Myocyte (in vitro differentiated cells): ENCODE data around the gene FADS1. TPM values are rescaled to one million over a fixed set of nuclear protein-coding genes. Genes with fewer than 3 reads are reported as not detected.

Source experiments
- DNase-seq: peaks from one replicate; pipeline ENCODE4 v3.0.0-alpha.2; 2012; ENCODE audit warnings: low read depth
- microRNA counts: library from miRNA; unstranded; fragments of <30 nt; microRNA quantifications from one replicate; lab custom pipeline; 2016
- total RNA-seq: library from RNA; depleted of rRNA; stranded (reverse); fragments of >200 nt; gene quantifications from 2 replicates; pipeline ENCODE4 v1.2.3, GENCODE V29; 2014

The FADS1 gene
- total RNA-seq, 1 donor from 2014 or later, result 123 TPM

DNA sequence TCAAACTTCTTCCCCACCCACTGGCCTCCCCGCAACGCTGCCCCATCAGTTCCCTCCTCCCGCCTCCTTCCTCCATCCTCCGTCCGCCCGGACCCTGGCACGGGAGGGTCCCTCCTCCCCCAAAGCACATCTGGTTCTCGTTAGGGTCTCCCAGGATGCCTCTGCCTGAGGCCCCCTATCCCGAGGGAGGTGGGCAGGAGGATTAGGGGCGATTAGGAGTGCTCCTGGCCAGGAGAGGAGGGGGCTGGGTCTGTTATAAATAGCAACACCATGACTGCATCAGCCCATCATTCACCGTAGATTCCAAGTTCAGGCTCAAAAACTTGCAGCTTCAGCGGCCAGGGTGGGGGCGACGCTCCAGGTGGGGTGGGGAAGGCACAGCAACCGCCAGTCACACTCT, 54.0 kb downstream of the FADS1 start:
- DNase-seq, result no peak

DNA sequence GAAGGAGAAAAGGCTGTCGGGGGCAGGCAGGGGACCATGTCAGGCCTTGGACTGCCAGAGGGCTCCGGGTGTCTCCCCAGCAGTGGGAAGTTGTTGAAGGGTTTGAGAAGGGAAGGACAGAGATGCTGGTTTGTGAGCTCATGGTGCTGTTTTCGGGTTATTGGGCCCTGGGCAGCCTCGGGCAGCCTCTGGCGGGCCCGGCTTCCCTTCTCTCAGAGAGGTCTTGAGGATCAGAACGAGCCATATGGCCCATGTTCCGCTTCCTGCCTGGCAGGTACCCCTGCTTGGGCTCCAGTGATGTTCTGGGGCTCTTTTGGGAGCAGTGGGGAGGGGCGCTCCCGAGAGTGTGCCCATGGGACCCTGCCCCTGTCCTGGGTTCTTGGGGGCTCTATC, 54.6 kb downstream of the FADS1 start:
- no peak for DNase-seq

DNA sequence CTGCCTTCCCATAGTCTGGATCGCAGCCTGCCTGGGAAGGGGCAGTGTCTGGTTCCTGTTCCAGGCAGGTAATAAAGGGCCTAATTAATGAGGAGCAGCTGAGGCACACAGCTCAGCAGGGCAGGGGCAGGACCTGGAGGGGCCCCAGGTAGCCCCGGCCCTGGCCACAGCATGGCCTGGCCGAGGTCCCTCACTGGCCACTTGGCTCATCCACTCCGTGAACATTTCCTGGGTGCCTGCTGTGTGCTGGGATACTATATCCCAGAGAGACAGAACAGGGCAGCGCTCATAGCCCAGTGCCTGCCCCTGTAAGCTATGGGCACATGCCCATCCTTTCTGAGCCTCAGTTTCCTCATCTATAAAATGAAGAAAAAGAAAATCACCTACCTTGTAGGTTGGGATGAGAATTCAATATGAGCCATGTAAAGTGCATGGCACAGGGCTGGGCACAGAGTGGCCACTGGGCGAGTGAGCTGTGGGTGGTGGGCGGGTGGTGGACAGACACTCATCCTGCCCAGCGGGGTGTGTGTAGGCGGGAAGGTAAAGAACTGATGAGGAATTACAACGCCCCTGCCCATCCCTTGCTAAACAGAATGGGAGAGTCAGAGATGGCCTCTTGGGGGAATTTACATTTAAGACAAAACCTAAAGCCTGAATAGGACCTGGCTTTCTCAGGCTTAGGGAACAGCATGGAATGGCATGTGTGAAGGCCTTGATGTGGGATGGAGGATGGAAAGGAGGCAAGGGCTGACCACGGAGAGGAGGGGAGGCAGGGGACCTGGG, 55.2 kb downstream of the FADS1 start:
- DNase-seq, result no peak

DNA sequence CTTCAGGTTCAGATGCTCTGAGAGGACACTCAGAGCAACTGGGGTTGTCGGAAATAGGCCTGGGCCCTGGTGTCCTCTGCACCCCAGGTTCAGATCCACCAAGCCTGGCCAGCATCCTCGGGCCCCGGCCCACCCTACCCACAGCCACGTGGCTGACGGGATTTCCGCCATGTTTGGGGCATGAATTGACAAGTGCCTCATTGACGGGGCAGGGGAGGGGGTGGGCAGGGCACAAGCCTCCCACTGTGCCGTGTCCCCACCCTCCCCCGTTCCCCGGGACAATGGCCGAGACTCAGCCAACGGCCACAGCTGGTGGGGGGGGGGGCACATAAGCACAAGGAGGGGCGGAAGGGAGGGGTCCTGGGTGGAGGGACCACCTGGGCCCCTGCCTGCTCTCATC, 55.9 kb downstream of the FADS1 start:
- no peak for DNase-seq

DNA sequence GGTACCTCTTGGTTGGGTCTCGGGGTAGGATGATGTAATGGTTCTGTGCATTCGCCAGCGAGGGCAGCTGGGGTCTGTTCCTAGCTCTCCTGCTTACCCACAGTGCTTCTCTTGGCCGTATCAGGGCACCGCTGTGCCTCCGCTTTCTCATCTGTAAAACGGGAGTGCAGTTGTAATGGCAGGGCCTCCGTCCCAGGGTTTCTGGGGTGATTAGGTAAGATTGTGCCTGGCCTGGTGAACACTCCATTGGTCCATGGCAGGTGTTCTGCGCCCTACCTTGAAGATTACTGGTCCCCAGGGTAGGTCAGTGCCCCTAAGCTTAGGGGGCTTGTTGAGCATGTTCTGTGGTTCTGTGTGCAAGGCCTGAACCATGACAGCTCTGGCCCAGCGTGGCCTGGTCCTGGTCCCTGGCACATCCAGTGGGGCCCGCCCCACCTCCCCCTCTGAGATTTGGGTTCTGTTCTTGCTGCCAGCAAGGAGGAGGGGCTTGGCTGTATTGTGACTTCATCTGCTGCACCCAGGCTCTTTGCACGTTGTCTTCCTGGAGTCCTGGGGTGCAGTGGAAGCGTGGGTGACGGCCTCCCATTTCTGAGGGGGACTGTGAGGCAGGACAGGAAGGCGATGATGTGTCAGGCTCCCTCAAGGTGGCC, 59.5 kb downstream of the FADS1 start:
- DNase-seq, result no peak

DNA sequence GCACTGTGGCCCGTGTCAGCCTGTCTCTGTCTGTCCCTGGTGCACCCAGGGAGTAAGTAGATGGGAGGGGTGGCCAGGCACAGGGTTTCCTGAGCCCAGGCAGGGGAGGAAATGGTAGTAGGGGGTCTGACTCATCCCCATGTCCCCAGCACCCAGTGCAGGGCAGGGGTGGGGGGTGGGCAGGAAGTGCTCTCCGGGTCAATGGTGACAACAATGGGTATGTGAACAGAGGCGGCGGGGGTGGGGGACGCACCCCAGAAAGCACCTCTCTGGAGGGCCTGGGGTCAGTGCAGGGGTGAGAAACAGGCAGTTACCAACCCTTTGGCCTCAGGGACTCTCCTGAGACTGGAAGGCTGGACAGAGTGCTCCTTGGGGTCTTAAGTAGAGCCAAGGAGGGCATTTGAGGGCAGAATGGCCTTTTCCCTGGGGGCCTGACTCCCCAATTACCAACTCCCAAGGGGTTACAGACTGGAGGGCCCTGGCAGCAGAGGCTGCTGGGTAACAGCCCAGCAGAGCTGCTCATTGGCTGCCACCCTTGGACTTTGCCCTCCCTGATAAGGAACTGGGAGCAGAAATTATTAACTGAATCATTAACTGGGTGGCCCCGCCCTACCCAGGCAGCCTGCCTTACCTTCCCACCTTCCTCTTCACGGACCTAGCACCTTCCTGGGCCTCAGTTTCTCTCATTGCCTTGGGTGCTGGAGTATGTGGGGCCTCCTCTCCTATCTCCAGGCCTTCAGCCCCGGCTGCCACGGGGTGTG, 60.2 kb downstream of the FADS1 start:
- no peak for DNase-seq

DNA sequence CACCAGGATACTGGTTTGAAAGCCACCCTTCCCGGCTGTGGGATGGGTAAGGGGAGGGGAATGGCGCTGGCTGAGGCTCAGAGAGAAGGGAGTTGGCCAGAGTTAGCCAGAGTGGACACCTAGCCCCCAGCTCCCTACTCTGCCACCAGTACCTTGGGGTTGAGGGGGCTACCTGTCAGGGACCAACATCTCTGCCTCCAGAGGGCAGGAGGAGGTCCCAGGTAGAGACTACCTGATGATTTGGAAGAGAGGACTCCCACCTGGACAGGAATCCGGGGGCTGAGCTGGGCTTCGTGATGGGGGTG, 60.7 kb downstream of the FADS1 start:
- DNase-seq, result no peak

DNA sequence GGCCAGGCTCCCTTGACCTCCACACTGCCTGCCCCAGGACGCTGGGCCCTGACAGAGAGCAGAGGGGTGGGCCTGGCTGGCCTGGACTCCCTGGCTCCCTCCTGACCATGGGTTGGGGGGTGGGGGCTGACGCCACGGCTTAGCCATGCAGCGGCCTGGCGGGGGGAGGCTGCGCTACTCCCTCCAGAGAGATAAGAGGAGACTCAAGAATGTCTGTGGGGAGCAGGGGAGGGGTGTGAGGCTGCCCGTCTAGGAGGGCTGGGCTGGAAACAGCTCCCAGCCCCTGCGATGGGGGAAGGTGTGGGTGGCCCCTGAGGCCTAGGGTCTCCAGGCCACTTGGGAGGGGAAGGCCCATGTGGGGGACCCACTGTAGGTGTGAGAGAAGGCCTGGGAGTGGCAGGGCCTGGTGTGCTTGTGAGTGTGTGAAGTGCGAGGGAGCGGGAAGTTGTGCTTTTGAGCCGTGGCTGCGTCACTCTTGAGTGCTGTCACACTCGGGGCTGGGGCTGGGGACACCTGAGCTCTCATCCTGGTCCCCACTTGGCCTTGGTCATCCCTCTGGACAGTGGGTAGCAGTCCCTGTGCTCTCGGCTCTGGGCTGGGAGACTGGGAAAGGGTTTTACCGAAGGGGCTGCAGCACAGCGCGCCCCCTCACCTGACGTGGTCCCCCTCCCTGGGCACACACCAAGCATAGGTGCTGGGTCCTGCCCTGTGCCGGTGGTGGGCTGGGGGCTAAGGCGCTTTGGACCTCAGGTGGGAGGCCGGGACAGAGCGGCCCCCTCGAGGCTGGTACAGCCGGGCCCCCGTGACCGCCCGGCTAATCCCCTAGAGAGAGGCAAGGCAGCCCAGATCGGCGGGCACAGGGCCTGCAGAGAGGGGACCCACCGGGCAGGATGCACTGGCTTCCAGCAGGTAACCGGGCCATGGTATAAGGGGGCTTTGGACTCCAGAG, 62.0 kb downstream of the FADS1 start:
- DNase-seq, result no peak

DNA sequence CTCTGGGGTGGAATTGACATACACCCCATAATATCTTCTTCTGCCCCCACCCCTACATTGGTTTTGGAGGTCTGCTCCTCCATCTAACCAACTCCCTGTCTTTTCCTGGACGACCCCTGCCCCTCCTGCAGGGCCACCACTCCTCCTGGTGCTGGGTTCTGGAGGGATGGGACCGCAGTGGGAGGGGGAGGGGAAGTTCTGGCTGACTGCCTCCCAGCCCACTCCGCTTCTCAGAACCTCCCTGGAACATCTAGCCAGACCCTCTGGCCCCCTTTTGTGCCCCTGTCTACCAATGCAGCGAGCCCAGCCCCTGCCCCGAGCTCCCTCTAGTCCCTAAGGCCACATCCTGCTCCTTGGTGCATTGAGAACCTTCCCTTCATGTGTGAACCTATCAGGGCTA, 63.1 kb downstream of the FADS1 start:
- no peak for DNase-seq

DNA sequence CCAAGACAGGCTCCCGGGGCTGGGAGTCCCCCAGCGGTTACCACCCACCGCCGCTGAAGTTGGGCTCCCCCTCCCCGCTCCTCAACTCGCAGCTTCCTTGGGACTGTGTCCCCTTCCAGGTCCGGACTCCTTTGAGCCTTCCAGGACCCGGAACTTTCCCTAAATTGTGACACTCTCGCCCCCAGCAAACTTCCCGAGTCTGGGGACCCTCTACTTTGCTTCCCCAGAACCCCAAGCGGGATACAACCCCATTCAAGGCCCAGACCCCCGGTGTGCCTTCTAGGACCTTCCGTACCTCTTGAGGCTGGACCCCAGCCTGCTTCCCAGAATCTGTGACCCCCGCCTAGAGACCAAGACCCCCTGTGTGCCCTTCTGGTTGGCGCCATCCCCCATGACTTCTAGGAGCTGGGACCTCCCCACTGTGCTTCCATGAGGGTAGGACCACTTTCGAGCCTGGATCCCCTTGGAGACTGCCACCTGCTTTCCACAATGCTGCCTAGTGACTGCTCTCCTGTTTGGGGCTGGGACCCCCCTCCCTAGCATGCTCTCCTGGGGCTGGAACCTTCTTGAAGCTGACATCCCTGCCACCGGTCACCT, 63.8 kb downstream of the FADS1 start:
- no peak for DNase-seq

DNA sequence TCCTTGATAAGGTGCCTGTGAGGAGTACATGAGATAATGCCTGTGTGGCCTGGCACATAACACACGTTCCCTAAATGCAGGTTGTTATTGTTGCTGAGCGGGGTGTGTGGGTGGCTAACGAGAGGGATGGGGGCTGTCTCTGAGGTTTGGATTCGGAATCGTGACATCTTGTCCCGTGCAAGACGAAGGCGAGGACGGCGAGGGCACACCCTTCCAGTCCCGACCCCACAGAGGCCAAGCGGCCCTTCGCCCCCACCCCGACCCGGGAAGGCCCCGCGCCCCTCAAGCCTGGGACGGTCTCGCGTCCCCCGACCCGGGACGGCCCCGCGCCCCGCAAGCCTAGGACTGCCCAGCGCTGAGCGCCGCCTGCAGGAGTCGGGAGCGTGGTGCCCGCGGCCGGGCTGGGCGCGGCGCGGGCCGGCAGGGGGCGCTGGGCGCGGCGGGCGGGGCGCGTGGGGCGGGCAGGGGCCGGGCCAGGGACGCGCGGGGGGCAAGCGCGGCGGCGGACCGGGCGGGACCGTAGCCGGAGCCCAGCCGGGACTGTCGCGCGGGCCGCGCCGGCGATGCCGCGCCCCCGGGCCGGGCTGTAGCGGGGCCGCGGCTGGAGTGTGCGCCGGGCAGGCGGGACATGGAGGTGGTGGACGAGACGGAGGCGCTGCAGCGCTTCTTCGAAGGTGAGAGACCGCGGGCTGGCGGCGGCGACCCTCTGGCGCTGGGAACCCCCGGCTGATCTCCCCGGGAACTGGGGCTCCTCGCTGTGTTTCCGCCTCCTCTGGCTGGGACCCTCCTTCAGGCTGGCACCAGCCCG, 64.5 kb downstream of the FADS1 start, which contains the start of gene MYRF:
MYRF (plus strand) TSS at position 520 of the 808 bp plus-strand sequence; CDS start at position 629, 109 bp downstream.
- peak; percentile 27 for DNase-seq

DNA sequence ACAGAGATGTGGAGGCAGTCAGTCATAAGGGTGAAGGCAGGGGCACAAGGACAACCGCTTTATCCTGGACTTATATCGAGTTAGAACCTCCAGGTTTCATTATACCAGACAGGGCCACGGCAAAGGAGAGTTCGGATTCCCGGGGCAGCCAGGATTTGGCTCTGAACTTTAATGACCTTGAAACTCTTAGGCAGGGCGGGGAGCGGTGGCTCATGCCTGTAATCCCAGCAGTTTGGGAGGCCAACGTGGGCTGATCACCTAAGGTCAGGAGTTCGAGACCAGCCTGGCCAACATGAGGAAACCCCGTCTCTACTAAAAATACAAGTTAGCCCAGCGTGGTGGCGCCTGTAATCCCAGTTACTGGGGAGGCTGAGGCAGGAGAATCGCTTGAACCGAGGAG, 65.4 kb downstream of the FADS1 start:
- no peak for DNase-seq

DNA sequence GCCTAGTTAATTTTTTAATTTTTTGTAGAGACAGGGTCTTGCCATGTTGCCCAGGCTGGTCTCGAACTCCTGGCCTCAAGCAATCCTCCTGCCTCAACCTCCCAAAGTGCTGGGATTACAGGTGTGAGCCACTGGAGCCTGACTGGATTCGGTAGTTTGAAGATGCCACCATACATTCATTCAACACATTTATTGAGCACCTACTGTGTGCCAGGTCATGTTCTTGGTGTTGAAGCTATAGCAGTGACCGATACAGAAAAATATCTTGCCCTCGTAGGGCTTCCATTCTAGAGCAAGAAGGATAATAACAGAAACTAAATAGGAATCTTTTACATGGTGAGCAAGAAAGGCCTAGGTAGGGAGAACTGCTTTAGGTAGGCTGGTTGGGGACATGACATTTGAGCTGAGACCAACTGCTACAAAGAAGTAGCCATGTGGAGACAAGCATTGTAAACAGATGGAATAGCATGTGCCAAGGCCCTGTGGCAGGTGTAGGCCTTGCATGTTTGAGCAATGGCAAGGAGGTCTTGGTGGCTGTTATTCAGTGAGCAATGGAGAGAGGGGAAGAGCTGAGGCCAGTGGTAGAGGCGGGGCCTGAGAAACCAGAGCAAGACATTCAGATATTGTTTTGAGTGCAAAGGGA, 66.1 kb downstream of the FADS1 start:
- no peak for DNase-seq

MicroRNA genes within 50 kb of the gene (microRNA counts, 767-probe panel; counts per million panel counts)
- not detected for microRNA hsa-miR-1908 (lab: Ali Mortazavi, UCI)
- microRNA hsa-miR-611 (lab: Ali Mortazavi, UCI), result not detected

Other genes starting within 250 kb of the FADS1 start
- gene SYT7, start 235.9 kb downstream of the FADS1 start, total RNA-seq, result 6.0 and 13.9 TPM in 2 replicates
- gene DAGLA, start 136.6 kb downstream of the FADS1 start, total RNA-seq, result 2.9 and 4.3 TPM in 2 replicates
- gene MYRF, start 64.4 kb downstream of the FADS1 start, total RNA-seq, result 0.03 TPM in 1 of 2 replicates, not detected in the other
- gene TMEM258, start 24.4 kb downstream of the FADS1 start, total RNA-seq, result 33.0 and 36.7 TPM in 2 replicates
- 13.4 and 13.9 TPM in 2 replicates for gene FEN1, start 24.1 kb downstream of the FADS1 start, total RNA-seq
- gene FADS2, start 11.3 kb upstream of the FADS1 start, total RNA-seq, result 68.6 and 175 TPM in 2 replicates
- 310 and 645 TPM in 2 replicates for gene FADS3, start 74.5 kb upstream of the FADS1 start, total RNA-seq
- gene RAB3IL1, start 100.6 kb upstream of the FADS1 start, total RNA-seq, result 3.0 and 4.3 TPM in 2 replicates
- 1.7 and 1.8 TPM in 2 replicates for gene BEST1, start 133.3 kb upstream of the FADS1 start, total RNA-seq
- 436 and 518 TPM in 2 replicates for gene FTH1, start 150.6 kb upstream of the FADS1 start, total RNA-seq